ENCODE results near the gene PGA5. TPM values are rescaled to one million over a fixed set of nuclear protein-coding genes. Genes with fewer than 3 reads are reported as not detected.

The PGA5 gene
- total RNA-seq, 6 experiments from 2014 or later = not detected

DNA sequence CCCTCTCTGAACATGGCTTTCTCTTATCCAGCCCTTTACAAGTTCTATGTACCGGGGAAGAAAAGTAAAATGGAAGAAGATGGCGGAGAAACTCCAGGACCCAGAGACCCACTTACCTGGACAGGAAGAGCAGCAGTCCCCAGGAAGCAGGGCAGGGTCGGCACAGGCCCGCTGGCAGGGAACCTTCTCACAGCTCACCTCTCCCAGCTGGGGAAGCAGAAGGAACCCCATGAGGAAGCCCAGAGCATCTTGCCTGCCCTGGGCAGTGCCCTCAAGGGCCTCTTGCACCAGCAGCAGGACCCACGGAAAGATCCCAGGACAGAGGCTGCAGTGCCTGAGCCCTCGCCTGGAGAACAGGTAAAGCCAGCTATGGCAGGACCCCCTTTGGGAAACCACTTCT lies 23.4 kb downstream of the PGA5 start:
- no peaks in the 10 kb centered on the region; the same call in 1 of the 2 replicates for H3K27me3 Mint-ChIP-seq (ENCODE audit: insufficient read depth)
- H3K4me1 Mint-ChIP-seq (ENCODE audit: low read depth) = peaks cover 6% of the 10 kb centered on the region
- DNase-seq = no peak
- no peaks in the 10 kb centered on the region for H3K9me3 Mint-ChIP-seq
- no peak overlapping the region for H3K4me3 Mint-ChIP-seq
- TF ChIP-seq, protein P1, sequence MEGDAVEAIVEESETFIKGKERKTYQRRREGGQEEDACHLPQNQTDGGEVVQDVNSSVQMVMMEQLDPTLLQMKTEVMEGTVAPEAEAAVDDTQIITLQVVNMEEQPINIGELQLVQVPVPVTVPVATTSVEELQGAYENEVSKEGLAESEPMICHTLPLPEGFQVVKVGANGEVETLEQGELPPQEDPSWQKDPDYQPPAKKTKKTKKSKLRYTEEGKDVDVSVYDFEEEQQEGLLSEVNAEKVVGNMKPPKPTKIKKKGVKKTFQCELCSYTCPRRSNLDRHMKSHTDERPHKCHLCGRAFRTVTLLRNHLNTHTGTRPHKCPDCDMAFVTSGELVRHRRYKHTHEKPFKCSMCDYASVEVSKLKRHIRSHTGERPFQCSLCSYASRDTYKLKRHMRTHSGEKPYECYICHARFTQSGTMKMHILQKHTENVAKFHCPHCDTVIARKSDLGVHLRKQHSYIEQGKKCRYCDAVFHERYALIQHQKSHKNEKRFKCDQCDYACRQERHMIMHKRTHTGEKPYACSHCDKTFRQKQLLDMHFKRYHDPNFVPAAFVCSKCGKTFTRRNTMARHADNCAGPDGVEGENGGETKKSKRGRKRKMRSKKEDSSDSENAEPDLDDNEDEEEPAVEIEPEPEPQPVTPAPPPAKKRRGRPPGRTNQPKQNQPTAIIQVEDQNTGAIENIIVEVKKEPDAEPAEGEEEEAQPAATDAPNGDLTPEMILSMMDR (IDR thresholded peaks at IDR 0.05) = no peak
- no peak overlapping the region for H3K27ac Mint-ChIP-seq
- no peaks in the 10 kb centered on the region; the same call in 1 of the 2 replicates for H3K36me3 Mint-ChIP-seq (ENCODE audit: low read depth)

DNA sequence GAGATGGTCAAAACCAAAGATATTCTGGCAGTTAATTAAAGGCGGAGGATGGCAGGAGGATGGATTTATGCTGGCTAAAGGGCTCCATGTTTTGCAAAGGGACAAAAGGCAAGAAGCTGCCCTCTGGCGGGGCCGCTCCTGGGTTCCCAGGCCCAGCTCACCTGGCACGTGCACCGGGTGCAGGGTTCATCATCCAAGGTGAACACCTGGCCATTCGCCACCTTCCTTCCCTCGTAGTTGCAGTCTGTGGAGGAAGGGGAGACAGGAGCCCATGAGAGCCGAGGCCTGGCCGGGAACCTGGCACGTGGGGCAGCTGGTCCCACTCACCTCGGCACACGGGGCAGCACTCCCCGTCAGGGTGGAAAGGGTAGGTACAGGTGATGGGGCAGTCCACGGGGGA lies 23.8 kb downstream of the PGA5 start:
- DNase-seq = no peak
- no peaks in the 10 kb centered on the region for H3K9me3 Mint-ChIP-seq
- H3K36me3 Mint-ChIP-seq (ENCODE audit: low read depth) = no peaks in the 10 kb centered on the region; the same call in 1 of the 2 replicates
- no peak overlapping the region for H3K4me3 Mint-ChIP-seq
- TF ChIP-seq, protein P1 (IDR thresholded peaks at IDR 0.05) = no peak
- H3K4me1 Mint-ChIP-seq (ENCODE audit: low read depth) = peaks cover 6% of the 10 kb centered on the region
- H3K27me3 Mint-ChIP-seq (ENCODE audit: insufficient read depth) = no peaks in the 10 kb centered on the region; the same call in 1 of the 2 replicates
- no peak overlapping the region for H3K27ac Mint-ChIP-seq

DNA sequence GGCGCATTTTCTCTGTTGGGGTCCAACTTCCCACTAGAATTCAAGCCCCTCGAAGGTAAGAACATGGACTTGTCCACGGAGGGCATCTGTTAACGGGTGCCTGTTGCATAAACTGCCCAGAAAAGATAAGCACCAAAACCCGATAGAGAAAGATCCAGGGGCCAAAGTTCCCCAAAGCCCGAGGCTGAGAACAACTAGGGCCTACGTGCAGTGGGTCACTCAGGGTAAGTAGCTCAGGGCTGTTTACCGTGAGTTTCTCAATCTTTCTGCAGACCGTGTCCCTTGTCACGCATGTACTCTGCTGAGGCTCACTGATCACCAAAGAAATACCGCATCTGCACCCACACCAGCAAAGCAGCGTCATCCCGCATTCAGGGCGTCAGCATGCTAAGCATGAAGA lies 24.4 kb downstream of the PGA5 start:
- H3K27me3 Mint-ChIP-seq (ENCODE audit: insufficient read depth) = no peaks in the 10 kb centered on the region; the same call in 1 of the 2 replicates
- no peak for DNase-seq
- H3K36me3 Mint-ChIP-seq (ENCODE audit: low read depth) = no peaks in the 10 kb centered on the region; the same call in 1 of the 2 replicates
- TF ChIP-seq, protein P1 (IDR thresholded peaks at IDR 0.05) = no peak
- no peak overlapping the region for H3K27ac Mint-ChIP-seq
- peaks cover 10% of the 10 kb centered on the region for H3K4me1 Mint-ChIP-seq (ENCODE audit: low read depth)
- no peaks in the 10 kb centered on the region for H3K9me3 Mint-ChIP-seq
- no peak overlapping the region for H3K4me3 Mint-ChIP-seq

DNA sequence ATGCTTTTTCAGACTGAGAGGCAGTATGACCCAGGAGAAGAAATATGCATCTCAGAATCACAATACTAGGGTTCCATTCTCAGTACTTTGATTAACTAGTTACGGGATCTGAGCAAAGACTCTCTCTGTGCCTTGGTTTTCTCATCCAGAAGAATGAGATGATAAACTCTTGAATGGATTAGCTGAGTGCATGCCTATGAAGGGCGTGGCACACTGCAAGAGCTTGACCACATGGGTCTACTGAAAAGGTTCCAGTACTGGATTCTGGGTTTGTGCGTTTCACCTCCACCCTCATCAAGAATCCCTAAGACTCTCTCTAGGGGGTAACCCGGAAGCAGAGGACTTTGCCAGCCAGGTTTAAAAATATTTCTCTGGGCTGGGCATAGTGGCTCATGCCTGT lies 25.6 kb downstream of the PGA5 start:
- no peaks in the 10 kb centered on the region; the same call in 1 of the 2 replicates for H3K36me3 Mint-ChIP-seq (ENCODE audit: low read depth)
- no peak overlapping the region for H3K4me3 Mint-ChIP-seq
- H3K27me3 Mint-ChIP-seq (ENCODE audit: insufficient read depth) = no peaks in the 10 kb centered on the region; the same call in 1 of the 2 replicates
- H3K9me3 Mint-ChIP-seq = no peaks in the 10 kb centered on the region
- DNase-seq = no peak
- H3K27ac Mint-ChIP-seq = no peak overlapping the region
- H3K4me1 Mint-ChIP-seq (ENCODE audit: low read depth) = peaks cover 15% of the 10 kb centered on the region
- TF ChIP-seq, protein P1 (IDR thresholded peaks at IDR 0.05) = no peak

DNA sequence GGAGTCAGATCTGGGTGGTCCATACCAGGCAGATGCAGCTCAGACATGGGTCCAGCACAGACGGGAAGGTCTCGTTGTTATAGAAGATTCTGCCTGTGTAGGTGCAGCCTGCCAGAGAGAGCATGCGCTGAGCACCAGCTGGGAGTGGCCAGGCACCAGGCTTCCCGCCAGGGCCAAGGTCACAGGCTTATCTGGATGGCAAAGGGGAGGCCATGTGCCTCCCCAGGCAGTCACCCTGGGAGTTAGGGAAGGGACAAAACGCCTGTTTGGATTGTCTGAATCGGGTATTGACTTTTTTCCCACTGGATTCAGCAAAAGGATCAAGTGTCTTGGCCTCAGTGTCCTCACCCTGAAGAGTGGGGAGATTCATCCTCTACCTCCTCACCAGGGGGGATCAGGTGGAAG lies 26.5 kb downstream of the PGA5 start:
- TF ChIP-seq, protein P1 (IDR thresholded peaks at IDR 0.05) = no peak
- peaks cover 15% of the 10 kb centered on the region for H3K4me1 Mint-ChIP-seq (ENCODE audit: low read depth)
- no peak for DNase-seq
- no peaks in the 10 kb centered on the region; the same call in 1 of the 2 replicates for H3K27me3 Mint-ChIP-seq (ENCODE audit: insufficient read depth)
- no peaks in the 10 kb centered on the region; the same call in 1 of the 2 replicates for H3K36me3 Mint-ChIP-seq (ENCODE audit: low read depth)
- no peak overlapping the region for H3K4me3 Mint-ChIP-seq
- no peaks in the 10 kb centered on the region for H3K9me3 Mint-ChIP-seq
- H3K27ac Mint-ChIP-seq = no peak overlapping the region

Data from HFFc6 (cell line).